ENCODE measurements around the gene CCDC172.

CCDC172 gene

GRCh38 chr10:116421815-116422214, 97.6 kb downstream of the CCDC172 start:
- 97 to 100% methylated on average over 1 of the region's 1 CpG for WGBS, 2 experiments

GRCh38 chr10:116427671-116428070, 103.4 kb downstream of the CCDC172 start, which contains the start of gene PNLIPRP3:
Gene PNLIPRP3, plus strand, starts transcription at chr10:116427847. Its CDS starts 166 bp downstream, at chr10:116428013.
- Histone ChIP-seq H3K9me3 (ENCODE audit: control insufficient read depth, low read length) (no peaks in the 10 kb centered on the region), H3K27ac (ENCODE audit: insufficient read depth, low read depth, low read length, poor library complexity, severe bottlenecking) (no peak within 1 kb of the TSS), H3K4me1 (ENCODE audit: control insufficient read depth, insufficient read depth, low read length) (no peaks in the 10 kb centered on the region), H3K36me3 (ENCODE audit: control insufficient read depth, insufficient read depth, low read length) (no peaks in the 10 kb centered on the region), H3K27me3 (ENCODE audit: control insufficient read depth, insufficient read depth, low read length, poor library complexity, severe bottlenecking) (no peaks in the 10 kb centered on the region), H3K4me3 (ENCODE audit: insufficient read depth, low read depth, low read length) (no peak within 1 kb of the TSS)
- 93 to 95% methylated on average over 2 of the region's 2 CpGs for WGBS, 2 experiments

More at GRCh38 chr10:116421815-116422214, 97.6 kb downstream of the CCDC172 start:
- no peak overlapping the region for H3K27ac ChIP-seq (ENCODE audit: insufficient read depth, low read depth, low read length, poor library complexity, severe bottlenecking)
- no peaks in the 10 kb centered on the region for H3K36me3 ChIP-seq (ENCODE audit: control insufficient read depth, insufficient read depth, low read length)
- H3K4me3 ChIP-seq (ENCODE audit: insufficient read depth, low read depth, low read length), result no peak overlapping the region
- H3K4me1 ChIP-seq (ENCODE audit: control insufficient read depth, insufficient read depth, low read length), result no peaks in the 10 kb centered on the region
- H3K27me3 ChIP-seq (ENCODE audit: control insufficient read depth, insufficient read depth, low read length, poor library complexity, severe bottlenecking), result no peaks in the 10 kb centered on the region
- no peaks in the 10 kb centered on the region for H3K9me3 ChIP-seq (ENCODE audit: control insufficient read depth, low read length)

DNA sequence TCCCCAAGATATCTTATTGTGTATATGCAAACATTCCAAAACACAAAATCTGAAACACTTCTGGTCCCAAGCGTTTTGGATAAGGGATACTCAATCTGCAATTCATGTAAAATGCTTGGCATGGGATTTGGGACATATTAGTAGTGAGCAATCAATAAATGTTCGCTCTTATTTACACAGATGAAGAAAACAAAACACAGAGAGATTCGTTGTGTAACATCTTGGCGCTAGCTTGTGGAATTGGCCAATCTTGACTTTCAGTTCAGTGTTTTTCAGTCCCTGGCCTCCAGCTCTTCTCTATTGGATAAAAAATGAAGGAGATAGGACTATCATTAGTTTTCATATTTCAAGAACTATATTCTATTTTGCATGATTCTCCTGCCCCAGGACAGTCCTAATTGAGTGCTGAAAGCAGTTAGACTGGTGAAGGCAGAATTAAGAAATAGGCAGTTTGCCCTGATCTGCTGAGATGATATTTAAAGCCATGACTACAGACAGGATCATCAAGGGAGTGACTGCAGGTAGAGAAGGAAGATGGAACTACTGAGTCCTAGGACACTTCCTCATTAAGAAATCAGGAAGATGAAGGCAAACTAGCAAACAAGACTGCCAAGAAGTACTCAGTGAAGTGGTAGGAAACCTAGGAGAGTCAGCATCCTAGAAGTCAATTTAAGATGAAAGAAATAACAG, 105.2 kb downstream of the CCDC172 start:
- H3K27ac ChIP-seq (ENCODE audit: insufficient read depth, low read depth, low read length, poor library complexity, severe bottlenecking), result no peak overlapping the region
- 91 to 95% methylated on average over 4 of the region's 4 CpGs for WGBS, 2 experiments
- no peak overlapping the region for H3K4me3 ChIP-seq (ENCODE audit: insufficient read depth, low read depth, low read length)
- H3K4me1 ChIP-seq (ENCODE audit: control insufficient read depth, insufficient read depth, low read length), result no peaks in the 10 kb centered on the region
- no peaks in the 10 kb centered on the region for H3K27me3 ChIP-seq (ENCODE audit: control insufficient read depth, insufficient read depth, low read length, poor library complexity, severe bottlenecking)
- no peaks in the 10 kb centered on the region for H3K9me3 ChIP-seq (ENCODE audit: control insufficient read depth, low read length)
- H3K36me3 ChIP-seq (ENCODE audit: control insufficient read depth, insufficient read depth, low read length), result no peaks in the 10 kb centered on the region
